Measurements from ENCODE around the gene CABCOCO1.
"Not testable (repeated sequence)": the region's sequence is repeated elsewhere in the genome, so short reads cannot be mapped to it uniquely, and the experiment has no call there.

Gene CABCOCO1

DNA sequence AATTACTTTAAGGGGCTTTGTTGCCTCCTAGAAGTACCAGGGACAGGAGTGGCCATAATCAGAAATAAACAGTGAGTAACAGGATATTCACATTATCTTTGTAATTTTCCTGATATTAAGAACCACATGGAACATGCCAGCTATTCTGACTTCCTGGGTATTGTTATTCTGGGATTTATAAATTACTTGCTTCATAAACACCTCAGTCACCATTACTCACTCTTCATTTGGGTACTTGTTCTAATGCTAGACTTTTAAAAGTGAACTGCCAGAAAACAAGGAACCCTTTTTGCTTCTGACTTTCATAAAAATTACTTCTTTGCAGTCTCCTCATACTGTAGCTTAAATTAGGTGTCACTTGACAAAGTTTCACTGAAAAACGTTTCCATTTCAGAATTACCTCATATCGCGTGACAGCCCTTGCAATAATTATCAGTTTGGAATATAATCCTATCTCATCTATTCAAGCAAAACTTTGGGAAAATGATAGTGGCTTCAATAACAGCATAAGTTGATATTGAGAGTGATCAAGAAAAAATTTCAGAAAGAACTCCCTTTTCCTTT is 29.8 kb downstream of the CABCOCO1 start:
- TF ChIP-seq, protein P1, sequence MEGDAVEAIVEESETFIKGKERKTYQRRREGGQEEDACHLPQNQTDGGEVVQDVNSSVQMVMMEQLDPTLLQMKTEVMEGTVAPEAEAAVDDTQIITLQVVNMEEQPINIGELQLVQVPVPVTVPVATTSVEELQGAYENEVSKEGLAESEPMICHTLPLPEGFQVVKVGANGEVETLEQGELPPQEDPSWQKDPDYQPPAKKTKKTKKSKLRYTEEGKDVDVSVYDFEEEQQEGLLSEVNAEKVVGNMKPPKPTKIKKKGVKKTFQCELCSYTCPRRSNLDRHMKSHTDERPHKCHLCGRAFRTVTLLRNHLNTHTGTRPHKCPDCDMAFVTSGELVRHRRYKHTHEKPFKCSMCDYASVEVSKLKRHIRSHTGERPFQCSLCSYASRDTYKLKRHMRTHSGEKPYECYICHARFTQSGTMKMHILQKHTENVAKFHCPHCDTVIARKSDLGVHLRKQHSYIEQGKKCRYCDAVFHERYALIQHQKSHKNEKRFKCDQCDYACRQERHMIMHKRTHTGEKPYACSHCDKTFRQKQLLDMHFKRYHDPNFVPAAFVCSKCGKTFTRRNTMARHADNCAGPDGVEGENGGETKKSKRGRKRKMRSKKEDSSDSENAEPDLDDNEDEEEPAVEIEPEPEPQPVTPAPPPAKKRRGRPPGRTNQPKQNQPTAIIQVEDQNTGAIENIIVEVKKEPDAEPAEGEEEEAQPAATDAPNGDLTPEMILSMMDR (conservative IDR thresholded peaks at IDR 0.05) = no peak
- no peak overlapping the region for H3K27ac ChIP-seq

DNA sequence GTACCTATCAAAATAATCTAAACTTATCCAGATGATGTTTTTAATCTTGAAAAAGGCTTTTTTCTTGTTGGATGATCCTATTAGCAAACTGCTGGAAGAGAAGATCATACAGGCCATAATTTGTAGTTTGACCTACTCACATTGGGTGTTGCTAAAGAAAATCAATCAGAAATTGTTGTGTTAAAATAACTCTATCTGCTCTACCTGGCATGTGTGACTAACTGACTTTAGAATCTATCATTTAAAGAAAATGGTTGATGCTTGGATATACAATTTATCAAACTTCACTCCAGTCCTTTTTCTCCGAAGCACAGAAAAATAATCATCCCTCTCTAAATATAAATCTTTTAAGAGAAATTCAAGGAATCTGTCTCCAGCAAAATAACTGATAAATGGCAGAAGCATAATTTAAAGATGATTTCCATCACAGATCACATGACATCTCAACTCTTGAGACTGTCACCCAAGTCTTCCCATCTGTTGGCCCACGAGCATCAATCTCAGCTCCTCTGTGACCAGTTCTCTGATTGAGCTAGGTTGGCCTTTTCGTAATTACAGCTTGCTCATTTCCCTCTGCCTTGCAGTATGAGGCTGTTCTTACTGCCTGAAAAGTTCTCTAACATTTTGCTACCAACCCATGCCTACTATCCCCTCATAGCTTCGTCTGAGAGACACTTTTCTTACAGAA is 36.4 kb downstream of the CABCOCO1 start:
- H3K27ac ChIP-seq = no peak overlapping the region
- TF ChIP-seq, protein P1 (conservative IDR thresholded peaks at IDR 0.05) = no peak

DNA sequence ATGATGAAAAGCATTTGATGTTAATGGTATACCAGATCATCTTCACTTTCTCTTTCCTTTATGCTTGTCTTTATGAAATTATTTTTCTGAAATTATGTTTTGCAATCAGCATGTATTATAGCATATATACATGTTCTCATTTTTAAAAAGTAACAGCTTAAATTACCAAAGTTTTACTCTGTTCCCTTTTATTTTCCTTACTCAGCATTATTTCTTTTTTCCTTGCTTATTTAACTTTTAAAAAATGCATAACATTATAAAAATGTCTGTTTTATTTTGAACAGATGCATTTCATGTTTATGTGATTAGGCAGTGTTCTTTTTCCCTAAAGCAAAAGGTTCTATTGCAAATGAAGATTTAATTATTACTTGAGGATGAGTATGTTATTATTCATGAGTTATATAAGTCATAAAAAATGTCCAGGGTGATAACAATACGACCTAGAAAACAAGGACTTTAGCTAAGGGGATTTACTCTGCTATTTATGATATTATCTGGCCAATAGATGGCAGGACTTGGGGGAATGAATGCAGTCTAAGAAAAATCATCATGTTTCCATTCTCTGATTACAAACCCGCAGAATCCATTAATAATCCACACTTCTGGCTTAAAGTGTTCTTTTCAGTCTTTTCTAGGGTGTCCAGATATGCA is 38.5 kb downstream of the CABCOCO1 start:
- H3K27ac ChIP-seq = no peak overlapping the region
- TF ChIP-seq, protein P1 (conservative IDR thresholded peaks at IDR 0.05) = no peak

DNA sequence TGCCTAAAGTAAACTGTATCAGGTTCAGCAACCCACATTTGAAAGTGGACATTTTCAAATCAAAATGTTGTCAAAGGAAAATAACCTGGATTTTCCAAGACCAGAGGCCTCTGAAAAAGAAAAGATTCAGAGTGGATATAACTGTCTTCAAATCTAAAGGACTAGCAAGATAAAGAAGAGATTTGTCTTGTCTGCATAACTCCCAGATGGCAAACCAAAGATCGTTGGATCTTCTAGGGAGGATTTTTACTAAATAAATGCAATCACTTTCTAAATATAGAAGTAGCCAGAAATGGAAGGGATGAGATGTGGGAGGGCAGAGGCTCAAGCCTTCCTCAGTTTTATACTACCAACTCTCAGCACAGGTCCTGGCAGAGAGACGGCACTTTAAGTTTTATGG is 39.0 kb downstream of the CABCOCO1 start:
- H3K27ac ChIP-seq = no peak overlapping the region
- TF ChIP-seq, protein P1 (conservative IDR thresholded peaks at IDR 0.05) = no peak

DNA sequence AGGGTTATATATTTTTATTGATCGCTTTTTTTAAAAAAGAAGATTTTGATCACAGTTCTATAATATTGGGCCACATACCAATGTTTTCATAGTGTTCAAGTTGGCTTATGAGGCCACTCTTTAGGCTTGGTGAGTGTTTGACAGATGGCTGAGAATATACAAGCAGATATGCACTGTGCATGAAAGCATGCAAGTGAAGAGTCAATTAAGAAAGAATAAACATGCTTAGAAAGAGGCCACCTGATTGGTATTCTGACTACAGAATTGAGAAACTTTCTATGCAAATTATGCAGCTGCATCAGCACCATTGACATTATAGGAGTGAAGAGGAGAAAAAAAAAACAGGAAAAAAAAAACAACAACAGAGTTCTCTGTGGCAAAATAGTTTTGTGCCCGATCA is 39.9 kb downstream of the CABCOCO1 start:
- TF ChIP-seq, protein P1 (conservative IDR thresholded peaks at IDR 0.05) = no peak
- no peak overlapping the region for H3K27ac ChIP-seq

DNA sequence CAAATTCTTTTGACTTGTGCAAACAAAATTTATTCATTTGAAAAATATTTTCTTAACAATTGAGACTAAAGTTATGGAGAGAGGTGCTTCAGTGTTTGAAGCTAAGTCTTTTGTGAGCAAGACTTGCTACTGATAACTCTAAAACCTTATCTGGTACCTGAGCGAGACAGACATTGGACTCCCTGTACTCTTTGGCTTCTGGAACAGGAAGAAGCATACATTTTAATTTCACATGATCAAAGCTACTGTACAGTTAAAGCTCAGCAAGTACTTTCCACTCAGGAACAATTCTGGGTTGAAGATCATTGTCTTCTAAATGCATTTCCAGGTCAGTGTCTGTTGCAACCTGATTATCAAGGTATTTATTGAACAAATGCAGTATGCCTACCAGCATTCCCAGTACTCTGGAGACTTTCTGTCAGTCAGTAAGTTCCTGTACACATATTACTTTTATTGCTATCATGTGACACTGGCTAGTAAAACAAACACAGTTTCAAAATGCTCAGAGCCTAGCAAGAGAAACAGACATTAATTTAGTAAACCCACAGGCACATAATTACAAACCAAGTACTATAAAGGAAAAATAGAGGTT is 42.4 kb downstream of the CABCOCO1 start:
- H3K27ac ChIP-seq = no peak overlapping the region
- TF ChIP-seq, protein P1 (conservative IDR thresholded peaks at IDR 0.05) = no peak

DNA sequence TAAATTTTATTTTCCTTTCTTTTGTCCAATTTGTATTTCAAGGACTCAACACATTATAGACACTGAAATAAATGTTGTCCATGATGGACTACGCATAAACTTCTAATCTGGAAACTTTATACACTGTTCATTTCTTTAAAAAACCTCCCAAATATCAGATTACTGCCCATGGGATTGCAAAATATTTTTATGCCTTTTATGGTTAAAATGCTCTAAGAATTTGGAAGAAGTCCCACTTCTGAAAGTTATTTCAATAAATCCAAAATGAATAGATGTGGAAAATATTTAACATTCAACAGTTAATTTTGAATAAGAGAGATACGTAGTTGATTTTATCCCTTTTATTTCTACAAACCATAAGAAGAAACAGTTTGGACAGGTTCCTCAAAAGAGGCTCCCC is 46.1 kb downstream of the CABCOCO1 start:
- no peak overlapping the region for H3K27ac ChIP-seq
- TF ChIP-seq, protein P1 (conservative IDR thresholded peaks at IDR 0.05) = no peak

DNA sequence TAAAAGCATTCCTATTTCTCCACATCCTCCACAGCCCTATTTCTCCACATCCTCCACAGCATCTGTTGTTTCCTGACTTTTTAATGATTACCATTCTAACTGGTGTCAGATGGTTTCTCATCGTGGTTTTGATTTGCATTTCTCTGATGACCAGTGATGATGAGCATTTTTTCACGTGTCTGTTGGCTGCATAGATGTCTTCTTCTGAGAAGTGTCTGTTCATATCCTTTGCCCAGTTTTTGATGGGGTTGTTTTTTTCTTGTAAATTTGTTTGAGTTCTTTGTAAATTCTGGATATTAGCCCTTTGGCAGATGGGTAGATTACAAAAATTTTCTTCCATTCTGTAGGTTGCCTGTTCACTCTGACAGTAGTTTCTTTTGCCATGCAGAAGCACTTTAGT is 49.4 kb downstream of the CABCOCO1 start:
- H3K27ac ChIP-seq = not testable (repeated sequence)

DNA sequence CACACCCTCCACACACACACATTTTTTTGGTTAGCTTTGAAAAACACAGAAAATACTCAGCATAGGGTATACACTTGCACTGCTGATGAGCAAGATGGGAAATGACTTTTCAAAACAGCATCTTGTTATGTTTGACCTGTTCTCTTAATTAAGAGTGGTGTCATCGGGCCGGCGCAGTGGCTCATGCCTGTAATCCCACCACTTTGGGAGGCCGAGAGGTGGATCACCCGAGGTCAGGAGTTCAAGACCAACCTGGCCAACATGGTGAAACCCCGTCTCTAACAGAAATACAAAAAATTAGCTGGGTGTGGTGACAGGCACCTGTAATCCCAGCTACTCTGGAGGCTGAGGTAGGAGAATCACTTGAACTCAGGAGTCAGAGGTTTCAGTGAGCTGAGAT is 56.7 kb downstream of the CABCOCO1 start:
- not testable (repeated sequence) for H3K27ac ChIP-seq

Data from VCaP (cell line).